ENCODE measurements around the gene SERTM1. TPM values are rescaled to one million over a fixed set of nuclear protein-coding genes. Genes with fewer than 3 reads are reported as not detected.

SERTM1 gene
- total and polyA plus RNA-seq, 2 of the 8 experiments (the other 6 are each of a cell fraction or from before 2014, with no cell fraction given), result 0.48 to 1.6 TPM

DNA sequence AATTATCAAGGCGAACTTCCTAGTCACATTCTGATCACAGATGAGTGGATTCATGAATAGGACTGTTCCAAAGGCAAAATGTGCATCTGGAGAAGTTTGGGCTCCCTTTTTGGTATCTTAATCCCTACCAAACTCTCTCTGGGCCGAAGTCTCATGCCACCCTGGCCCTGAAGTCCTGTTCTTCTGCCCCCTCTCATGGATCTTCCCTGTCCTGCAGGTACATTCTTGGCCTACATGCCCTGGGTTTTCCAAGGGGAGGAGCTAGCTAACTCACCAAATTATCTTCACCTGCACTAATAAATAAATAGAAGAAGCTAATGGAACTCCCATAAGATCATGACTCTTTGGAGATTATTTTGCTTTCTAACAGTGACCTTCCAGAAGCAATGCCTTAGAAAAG lies 50.3 kb downstream of the SERTM1 start (continued):
- TF ChIP-seq CHD7 (IDR thresholded peaks at IDR 0.05; ENCODE audit: insufficient replicate concordance, low read length), result no peak
- TF ChIP-seq, protein P1, sequence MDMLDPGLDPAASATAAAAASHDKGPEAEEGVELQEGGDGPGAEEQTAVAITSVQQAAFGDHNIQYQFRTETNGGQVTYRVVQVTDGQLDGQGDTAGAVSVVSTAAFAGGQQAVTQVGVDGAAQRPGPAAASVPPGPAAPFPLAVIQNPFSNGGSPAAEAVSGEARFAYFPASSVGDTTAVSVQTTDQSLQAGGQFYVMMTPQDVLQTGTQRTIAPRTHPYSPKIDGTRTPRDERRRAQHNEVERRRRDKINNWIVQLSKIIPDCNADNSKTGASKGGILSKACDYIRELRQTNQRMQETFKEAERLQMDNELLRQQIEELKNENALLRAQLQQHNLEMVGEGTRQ (IDR thresholded peaks at IDR 0.05; ENCODE audit: low read length), result no peak
- TF ChIP-seq POLR2A (IDR thresholded peaks at IDR 0.05; ENCODE audit: control extremely low read depth in 1 of 2, low read depth in 2 of 2, low read length in 2 of 2), result no peak
- TF ChIP-seq FOSL1 (IDR thresholded peaks at IDR 0.05; ENCODE audit: insufficient read depth, low read depth, low read length), result no peak
- no peak for TF ChIP-seq ATF2 (IDR thresholded peaks at IDR 0.05; ENCODE audit: low read length)
- no peak for TF ChIP-seq BRCA1 (IDR thresholded peaks at IDR 0.05; ENCODE audit: low read depth, low read length)
- no peak for TF ChIP-seq CBX5 (IDR thresholded peaks at IDR 0.05; ENCODE audit: low read depth, low read length)
